ENCODE data around the gene PCARE. TPM values are rescaled to one million over a fixed set of nuclear protein-coding genes. Genes with fewer than 3 reads are reported as not detected.
"Not testable (repeated sequence)": the region's sequence is repeated elsewhere in the genome, so short reads cannot be mapped to it uniquely, and the experiment has no call there.

The PCARE gene
- not detected for polyA plus RNA-seq (2012; ENCODE audit: insufficient read depth, insufficient read length)

DNA sequence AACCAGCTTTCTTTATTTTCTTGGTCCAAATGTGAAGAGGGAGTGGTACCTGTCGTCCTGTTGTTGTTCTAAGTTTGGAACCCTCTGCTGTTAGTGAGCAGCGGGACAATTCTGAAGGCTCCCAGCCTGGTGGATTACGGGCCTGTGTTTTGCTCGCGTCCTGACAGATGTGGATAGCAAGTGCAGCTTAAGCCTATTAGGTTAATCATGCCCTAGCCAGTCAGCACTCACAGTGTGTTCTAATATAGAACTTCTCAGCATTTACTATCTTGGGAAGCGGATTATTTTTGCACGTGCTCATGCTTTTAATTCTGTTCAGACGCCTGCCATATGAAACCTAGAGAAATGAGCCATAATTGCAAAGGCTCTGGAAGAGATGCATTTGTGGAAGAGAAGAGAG is at the start of gene PCARE:
Gene PCARE, minus strand, starts transcription at position 113 of the 400 bp plus-strand sequence. CDS start 262 bp downstream, outside the sequence.
- no peak for DNase-seq (ENCODE audit: low read depth, low spot score)
- H3K4me3 ChIP-seq (ENCODE audit: low read length) = no peak within 1 kb of the TSS

GRCh38 chr2:29123617-29124349 is 49.5 kb upstream of the PCARE start:
- no peak overlapping the region for H3K4me3 ChIP-seq (ENCODE audit: low read length)
- DNase-seq (ENCODE audit: low read depth, low spot score) = no peak

GRCh38 chr2:29120846-29121245 is 46.5 kb upstream of the PCARE start:
- no peak overlapping the region for H3K4me3 ChIP-seq (ENCODE audit: low read length)
- no peak for DNase-seq (ENCODE audit: low read depth, low spot score)

GRCh38 chr2:29119211-29119610 is 44.9 kb upstream of the PCARE start:
- no peak overlapping the region for H3K4me3 ChIP-seq (ENCODE audit: low read length)
- peak; percentile 44 for DNase-seq (ENCODE audit: low read depth, low spot score)

GRCh38 chr2:29117636-29118303 is 43.4 kb upstream of the PCARE start:
- H3K4me3 ChIP-seq (ENCODE audit: low read length) = no peak overlapping the region
- no peak for DNase-seq (ENCODE audit: low read depth, low spot score)

GRCh38 chr2:29115797-29116781 is 41.8 kb upstream of the PCARE start:
- H3K4me3 ChIP-seq (ENCODE audit: low read length) = peak overlapping the region; percentile 85
- peak; percentile 75 for DNase-seq (ENCODE audit: low read depth, low spot score)

- peak; percentile 35 for DNase-seq (ENCODE audit: low read depth, low spot score)
- peak within 1 kb of the TSS; percentile 85 for H3K4me3 ChIP-seq (ENCODE audit: low read length)
Observed at GRCh38 chr2:29114946-29115609, 40.8 kb upstream of the PCARE start, which contains the start of gene CLIP4. TSS of gene CLIP4 (plus strand) at chr2:29115415. CDS start at chr2:29121389, 5,974 bp downstream.

GRCh38 chr2:29114586-29114945 is 40.2 kb upstream of the PCARE start:
- peak overlapping the region; percentile 85 for H3K4me3 ChIP-seq (ENCODE audit: low read length)
- no peak for DNase-seq (ENCODE audit: low read depth, low spot score)

GRCh38 chr2:29113891-29114321 is 39.6 kb upstream of the PCARE start:
- H3K4me3 ChIP-seq (ENCODE audit: low read length) = no peak overlapping the region
- no peak for DNase-seq (ENCODE audit: low read depth, low spot score)

GRCh38 chr2:29113027-29113686 is 38.8 kb upstream of the PCARE start:
- H3K4me3 ChIP-seq (ENCODE audit: low read length) = no peak overlapping the region
- no peak for DNase-seq (ENCODE audit: low read depth, low spot score)

DNA sequence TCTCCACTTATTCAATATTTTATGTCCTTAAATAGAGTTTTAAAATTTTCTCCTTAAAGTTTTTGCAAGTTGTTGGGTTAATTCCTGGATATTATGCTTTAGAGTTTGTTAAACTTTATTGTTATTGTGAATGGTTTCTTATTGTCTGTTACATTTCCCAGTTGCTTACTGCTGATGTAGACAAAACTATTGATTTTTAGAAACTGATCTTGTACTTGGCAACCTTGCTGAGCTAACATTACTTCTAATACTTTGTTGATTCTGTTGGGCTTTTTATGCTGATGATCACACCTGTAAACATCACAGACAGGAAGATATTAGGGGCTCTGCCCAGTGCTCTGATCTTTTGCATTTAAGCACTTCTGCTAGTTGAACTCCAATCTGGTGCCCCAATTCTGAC is 38.1 kb upstream of the PCARE start:
- DNase-seq (ENCODE audit: low read depth, low spot score) = no peak
- no peak overlapping the region for H3K4me3 ChIP-seq (ENCODE audit: low read length)

- DNase-seq (ENCODE audit: low read depth, low spot score) = no peak
- no peak overlapping the region for H3K4me3 ChIP-seq (ENCODE audit: low read length)
Observed at GRCh38 chr2:29110916-29111535, 36.7 kb upstream of the PCARE start.

DNA sequence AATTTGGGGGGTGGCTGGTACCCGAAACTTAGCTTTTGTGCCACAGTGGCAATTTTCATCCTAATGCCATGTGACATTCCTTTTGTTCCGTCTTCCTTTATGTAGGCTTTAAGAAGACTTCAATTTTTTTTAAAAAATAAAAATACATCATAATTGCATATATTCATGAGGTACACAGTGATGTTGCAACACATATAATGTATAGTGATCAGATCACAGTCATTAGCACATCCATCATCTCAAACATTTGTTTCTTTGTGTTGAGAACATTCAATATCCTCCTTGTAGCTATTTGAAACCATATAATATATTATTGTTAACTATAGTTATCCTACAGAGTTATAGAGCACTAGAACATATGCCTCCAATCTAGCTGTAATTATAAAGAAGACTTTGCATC is 34.9 kb upstream of the PCARE start:
- DNase-seq (ENCODE audit: low read depth, low spot score) = no peak
- H3K4me3 ChIP-seq (ENCODE audit: low read length) = no peak overlapping the region

DNA sequence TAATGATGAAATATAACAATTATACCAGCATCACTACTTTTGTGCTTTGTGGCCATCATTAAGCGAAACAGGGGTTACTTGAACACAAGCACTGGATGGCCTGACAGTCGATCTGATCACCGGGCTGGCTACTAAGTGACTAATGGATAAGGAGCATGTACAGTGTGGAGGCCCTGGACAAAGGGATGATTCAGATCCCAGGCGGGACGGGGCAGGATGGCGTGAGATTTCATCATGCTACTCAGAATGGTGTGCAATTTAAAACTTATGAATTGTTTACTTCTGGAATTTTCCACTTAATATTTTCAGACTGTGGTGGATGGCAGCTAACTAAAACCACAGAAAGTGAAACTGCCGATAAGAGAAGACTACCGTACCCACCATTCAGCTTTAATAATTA is 33.9 kb upstream of the PCARE start:
- H3K4me3 ChIP-seq (ENCODE audit: low read length) = no peak overlapping the region
- no peak for DNase-seq (ENCODE audit: low read depth, low spot score)

DNA sequence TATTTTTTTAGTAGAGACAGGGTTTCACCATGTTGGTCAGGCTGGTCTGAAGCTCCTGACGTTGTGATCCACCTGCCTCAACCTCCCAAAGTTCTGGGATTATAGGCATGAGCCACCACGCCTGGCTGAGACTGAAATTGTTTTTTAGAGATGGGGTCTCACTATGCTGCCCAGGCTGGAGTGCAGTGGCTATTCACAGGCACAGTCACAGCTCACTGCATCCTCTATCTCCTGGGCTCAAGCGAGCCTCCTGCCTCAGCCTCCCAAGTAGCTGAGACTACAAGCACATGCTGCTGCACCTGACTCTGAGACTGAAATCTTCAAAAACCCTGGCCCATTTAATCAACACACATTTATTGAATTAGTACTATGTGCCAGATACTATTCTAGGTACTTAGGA is 33.2 kb upstream of the PCARE start:
- not testable (repeated sequence) for H3K4me3 ChIP-seq (ENCODE audit: low read length); DNase-seq (ENCODE audit: low read depth, low spot score)

GRCh38 chr2:29106980-29107388 is 32.7 kb upstream of the PCARE start:
- DNase-seq (ENCODE audit: low read depth, low spot score) = no peak
- no peak overlapping the region for H3K4me3 ChIP-seq (ENCODE audit: low read length)

DNA sequence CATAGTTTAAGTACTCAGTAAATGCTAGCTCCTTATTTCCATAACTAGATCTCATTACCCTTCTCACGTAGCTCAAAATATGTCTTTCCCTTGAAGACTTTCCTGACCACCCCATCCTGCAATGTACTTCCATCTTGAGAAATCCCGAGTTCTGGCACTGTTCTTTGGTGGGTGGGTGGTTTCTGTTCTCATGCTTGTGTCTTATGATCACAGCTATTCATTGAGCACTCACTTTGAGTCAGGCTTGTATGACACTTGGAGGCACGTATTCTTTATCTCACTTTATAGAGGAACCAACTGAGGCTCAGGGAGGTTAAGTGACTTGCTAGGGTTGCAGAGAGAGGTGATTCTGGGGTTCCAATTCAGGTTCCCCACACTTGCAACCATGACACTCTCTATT is 31.9 kb upstream of the PCARE start:
- DNase-seq (ENCODE audit: low read depth, low spot score) = no peak

DNA sequence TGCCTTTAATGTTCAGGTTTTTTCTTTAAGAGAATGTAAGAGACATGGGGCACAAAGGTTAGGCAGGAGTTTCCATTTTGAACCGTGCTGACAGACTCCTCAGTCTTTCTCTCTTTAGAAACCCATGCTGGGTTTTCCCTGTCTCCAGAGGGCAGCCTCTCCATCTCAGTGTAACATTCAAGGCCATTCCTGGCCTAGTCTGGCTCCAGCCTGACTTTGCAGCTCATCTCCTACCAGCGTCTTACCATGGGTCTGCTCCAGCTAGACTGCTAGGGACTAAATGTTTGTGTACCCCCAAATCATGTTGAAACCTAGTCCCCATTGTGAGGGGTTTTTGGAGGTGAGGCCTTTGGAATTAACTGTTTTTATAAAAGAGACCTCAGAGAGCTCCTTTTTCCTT is 31.1 kb upstream of the PCARE start:
- no peak overlapping the region for H3K4me3 ChIP-seq (ENCODE audit: low read length)
- no peak for DNase-seq (ENCODE audit: low read depth, low spot score)

More for the DNA sequence above, 31.9 kb upstream of the PCARE start:
- no peak overlapping the region for H3K4me3 ChIP-seq (ENCODE audit: low read length)

Data from Jurkat, Clone E6-1 (cell line).